Measurements from ENCODE around the gene MAPK8IP2. TPM values are rescaled to one million over a fixed set of nuclear protein-coding genes. Genes with fewer than 3 reads are reported as not detected.
A peak's percentile ranks its signal among the peaks of the same experiment; 100 is the strongest.

MAPK8IP2 gene
- total RNA-seq, 4 donors from 2014 or later = 2.1 to 5.4 (median 3.6) TPM

GRCh38 chr22:50609599-50609998 is 9.0 kb downstream of the MAPK8IP2 start:
- DNase-seq (ENCODE audit: low spot score in 2 of 2) = no peak
- H3K4me3 ChIP-seq (ENCODE audit: low read depth, poor library complexity, severe bottlenecking) = no peak overlapping the region
- TF ChIP-seq POLR2A (IDR thresholded peaks at IDR 0.05) (no peak), CTCF (IDR thresholded peaks at IDR 0.05) (no peak)
- intact Hi-C loops (cut with DNase I; ENCODE audit: low total_unique reads) = no loop called here
- 76 to 79% methylated on average over 12 of the region's 12 CpGs for WGBS, 2 donors

GRCh38 chr22:50610041-50610451 is 9.5 kb downstream of the MAPK8IP2 start:
- no peak for DNase-seq (ENCODE audit: low spot score in 2 of 2)
- intact Hi-C loops (cut with DNase I; ENCODE audit: low total_unique reads) = no loop called here
- WGBS, 2 donors = 84 to 91% methylated on average over 11 of the region's 11 CpGs
- no peak overlapping the region for H3K4me3 ChIP-seq (ENCODE audit: low read depth, poor library complexity, severe bottlenecking)
- TF ChIP-seq POLR2A (IDR thresholded peaks at IDR 0.05) (no peak), CTCF (IDR thresholded peaks at IDR 0.05) (no peak)

- no peak for TF ChIP-seq POLR2A (IDR thresholded peaks at IDR 0.05)
- no peak for TF ChIP-seq CTCF (IDR thresholded peaks at IDR 0.05)
- intact Hi-C loops (cut with DNase I; ENCODE audit: low total_unique reads) = no loop called here
- peak in 1 of 2 donors; percentile 81 for DNase-seq (ENCODE audit: low spot score in 2 of 2)
- 79 to 82% methylated on average over 11 to 17 of the region's 17 CpGs for WGBS, 2 donors
- H3K4me3 ChIP-seq (ENCODE audit: low read depth, poor library complexity, severe bottlenecking) = no peak overlapping the region
Measured at GRCh38 chr22:50610581-50610980, 10.0 kb downstream of the MAPK8IP2 start.

- TF ChIP-seq CTCF (IDR thresholded peaks at IDR 0.05) (no peak), POLR2A (IDR thresholded peaks at IDR 0.05) (no peak)
- 89 to 90% methylated on average over 26 of the region's 26 CpGs for WGBS, 2 donors
- H3K4me3 ChIP-seq (ENCODE audit: low read depth, poor library complexity, severe bottlenecking) = no peak overlapping the region
- intact Hi-C loops (cut with DNase I; ENCODE audit: low total_unique reads) = no loop called here
- DNase-seq (ENCODE audit: low spot score in 2 of 2) = peak in 1 of 2 donors; percentile 68
Measured at GRCh38 chr22:50611341-50612060, 10.9 kb downstream of the MAPK8IP2 start.

- 42 to 56% methylated on average over 6 of the region's 6 CpGs for WGBS, 2 donors
- no peak overlapping the region for H3K4me3 ChIP-seq (ENCODE audit: low read depth, poor library complexity, severe bottlenecking)
- peak in 1 of 2 donors; percentile 37 for DNase-seq (ENCODE audit: low spot score in 2 of 2)
- intact Hi-C loops (cut with DNase I; ENCODE audit: low total_unique reads) = no loop called here
- TF ChIP-seq POLR2A (IDR thresholded peaks at IDR 0.05) = no peak
- no peak for TF ChIP-seq CTCF (IDR thresholded peaks at IDR 0.05)
Measured at GRCh38 chr22:50612168-50612527, 11.6 kb downstream of the MAPK8IP2 start.
